BLaER1 (cell line): ENCODE measurements around the gene FUCA1.
"Not testable (repeated sequence)": the region's sequence is repeated elsewhere in the genome, so short reads cannot be mapped to it uniquely, and the experiment has no call there.

Source experiments
- H3K27ac ChIP-seq: shearing (Covaris generic); formaldehyde crosslinking; 2 replicates; pipeline ENCODE4 v1.8.1; 2022
- H3K27me3 ChIP-seq: shearing (Covaris generic); formaldehyde crosslinking; 2 replicates; pipeline ENCODE4 v1.8.1; 2022
- H3K36me3 ChIP-seq: shearing (Covaris generic); formaldehyde crosslinking; 2 replicates; pipeline ENCODE4 v1.8.1; 2022
- H3K4me1 ChIP-seq: shearing (Covaris generic); formaldehyde crosslinking; 2 replicates; pipeline ENCODE4 v1.8.1; 2022
- H3K4me2 ChIP-seq: shearing (Covaris generic); formaldehyde crosslinking; 2 replicates; pipeline ENCODE4 v1.8.1; 2022
- H3K4me3 ChIP-seq: shearing (Covaris generic); formaldehyde crosslinking; 2 replicates; pipeline ENCODE4 v1.8.1; 2022
- H3K9ac ChIP-seq: shearing (Covaris generic); formaldehyde crosslinking; 2 replicates; pipeline ENCODE4 v1.8.1; 2022
- H3K9me3 ChIP-seq: shearing (Covaris generic); formaldehyde crosslinking; 2 replicates; pipeline ENCODE4 v1.8.1; 2022
- H4K20me1 ChIP-seq: shearing (Covaris generic); formaldehyde crosslinking; 2 replicates; pipeline ENCODE4 v1.8.1; 2022
- Cebpa-rat ChIP-seq: shearing (Covaris generic); IDR thresholded peaks from 2 replicates; pipeline ENCODE4 v1.8.1; 2022

Gene FUCA1

GRCh38 chr1:23845163-23845562, 22.9 kb downstream of the FUCA1 start:
- H3K4me3 ChIP-seq, result no peak overlapping the region
- TF ChIP-seq Cebpa-rat, result no peak
- no peaks in the 10 kb centered on the region for H3K4me1 ChIP-seq
- no peak overlapping the region for H3K27ac ChIP-seq
- no peak overlapping the region for H3K4me2 ChIP-seq
- H3K9me3 ChIP-seq, result peaks cover 12% of the 10 kb centered on the region; the same call in 1 of the 2 replicates
- no peaks in the 10 kb centered on the region for H3K27me3 ChIP-seq
- peaks cover 49% of the 10 kb centered on the region for H3K36me3 ChIP-seq
- H3K9ac ChIP-seq, result no peak overlapping the region
- no peaks in the 10 kb centered on the region for H4K20me1 ChIP-seq

- H3K27ac ChIP-seq, result no peak overlapping the region
- no peak overlapping the region for H3K4me3 ChIP-seq
- no peaks in the 10 kb centered on the region for H3K27me3 ChIP-seq
- 0 out of 2 replicates have a peak, but pooled peaks cover 4% of the 10 kb centered on the region for H3K4me1 ChIP-seq
- peaks cover 42% of the 10 kb centered on the region for H3K36me3 ChIP-seq
- H3K9ac ChIP-seq, result no peak overlapping the region
- no peaks in the 10 kb centered on the region for H4K20me1 ChIP-seq
- no peak overlapping the region for H3K4me2 ChIP-seq
- TF ChIP-seq Cebpa-rat, result no peak
- peaks cover 12% of the 10 kb centered on the region; the same call in 1 of the 2 replicates for H3K9me3 ChIP-seq
Observed at GRCh38 chr1:23843644-23844043, 24.4 kb downstream of the FUCA1 start.

GRCh38 chr1:23838401-23838866, 29.7 kb downstream of the FUCA1 start:
- no peaks in the 10 kb centered on the region for H3K9me3 ChIP-seq
- no peak overlapping the region for H3K27ac ChIP-seq
- no peaks in the 10 kb centered on the region for H3K27me3 ChIP-seq
- peak overlapping the region; percentile 26; the same call in 1 of the 2 replicates for H3K4me3 ChIP-seq
- H3K4me1 ChIP-seq, result peaks cover 12% of the 10 kb centered on the region
- H3K4me2 ChIP-seq, result peak overlapping the region; percentile 66
- no peak for TF ChIP-seq Cebpa-rat
- no peaks in the 10 kb centered on the region for H4K20me1 ChIP-seq
- no peak overlapping the region for H3K9ac ChIP-seq
- no peaks in the 10 kb centered on the region for H3K36me3 ChIP-seq

- Histone ChIP-seq H3K4me2 (peak overlapping the region; percentile 66), H3K4me1 (peaks cover 12% of the 10 kb centered on the region), H3K9me3 (no peaks in the 10 kb centered on the region), H3K9ac (no peak overlapping the region), H3K4me3 (no peak overlapping the region), H3K27ac (no peak overlapping the region), H3K36me3 (no peaks in the 10 kb centered on the region), H4K20me1 (no peaks in the 10 kb centered on the region), H3K27me3 (no peaks in the 10 kb centered on the region)
- no peak for TF ChIP-seq Cebpa-rat
Observed at GRCh38 chr1:23837908-23838307, 30.2 kb downstream of the FUCA1 start.

GRCh38 chr1:23836037-23836436, 32.1 kb downstream of the FUCA1 start:
- Histone ChIP-seq H3K27me3 (no peaks in the 10 kb centered on the region), H3K4me3 (no peak overlapping the region), H4K20me1 (no peaks in the 10 kb centered on the region), H3K4me2 (no peak overlapping the region), H3K36me3 (no peaks in the 10 kb centered on the region), H3K9ac (no peak overlapping the region), H3K4me1 (peaks cover 12% of the 10 kb centered on the region), H3K27ac (no peak overlapping the region), H3K9me3 (no peaks in the 10 kb centered on the region)
- TF ChIP-seq Cebpa-rat, result no peak

- not testable (repeated sequence) for H3K4me2 ChIP-seq, H3K27ac ChIP-seq, H4K20me1 ChIP-seq
Observed at GRCh38 chr1:23834156-23834555, 33.9 kb downstream of the FUCA1 start.

GRCh38 chr1:23827717-23828116, 40.4 kb downstream of the FUCA1 start:
- Histone ChIP-seq H3K9ac (no peak overlapping the region), H3K27me3 (no peaks in the 10 kb centered on the region), H3K4me3 (no peak overlapping the region), H3K27ac (no peak overlapping the region), H3K4me2 (no peak overlapping the region), H3K36me3 (no peaks in the 10 kb centered on the region), H3K4me1 (peaks cover 25% of the 10 kb centered on the region), H3K9me3 (no peaks in the 10 kb centered on the region), H4K20me1 (no peaks in the 10 kb centered on the region)
- no peak for TF ChIP-seq Cebpa-rat

More at GRCh38 chr1:23834156-23834555, 33.9 kb downstream of the FUCA1 start:
- H3K27me3 ChIP-seq, H3K4me3 ChIP-seq, H3K9me3 ChIP-seq, H3K9ac ChIP-seq, H3K36me3 ChIP-seq: not testable (repeated sequence)
- peaks cover 12% of the 10 kb centered on the region for H3K4me1 ChIP-seq

GRCh38 chr1:23826590-23826989, 41.5 kb downstream of the FUCA1 start:
- peaks cover 25% of the 10 kb centered on the region for H3K4me1 ChIP-seq
- not testable (repeated sequence) for H3K27ac ChIP-seq, H3K4me3 ChIP-seq, H3K9ac ChIP-seq, H3K9me3 ChIP-seq, H3K27me3 ChIP-seq, H3K36me3 ChIP-seq, H3K4me2 ChIP-seq, H4K20me1 ChIP-seq

- Histone ChIP-seq H4K20me1 (no peaks in the 10 kb centered on the region), H3K4me1 (peaks cover 25% of the 10 kb centered on the region), H3K9ac (peak overlapping the region; percentile 99), H3K27ac (peak overlapping the region; percentile 98), H3K36me3 (no peaks in the 10 kb centered on the region), H3K9me3 (no peaks in the 10 kb centered on the region), H3K27me3 (no peaks in the 10 kb centered on the region), H3K4me3 (peak overlapping the region; percentile 99), H3K4me2 (peak overlapping the region; percentile 76)
- TF ChIP-seq Cebpa-rat, result no peak
Observed at GRCh38 chr1:23825762-23826522, 42.1 kb downstream of the FUCA1 start.

- Histone ChIP-seq H4K20me1 (no peaks in the 10 kb centered on the region), H3K9ac (peak within 1 kb of the TSS; percentile 99), H3K4me2 (peak within 1 kb of the TSS; percentile 76), H3K4me3 (peak within 1 kb of the TSS; percentile 99), H3K27ac (peak within 1 kb of the TSS; percentile 98), H3K36me3 (peaks cover 2% of the 10 kb centered on the region), H3K27me3 (no peaks in the 10 kb centered on the region), H3K4me1 (peaks cover 25% of the 10 kb centered on the region), H3K9me3 (no peaks in the 10 kb centered on the region)
- TF ChIP-seq Cebpa-rat, result no peak
Observed at GRCh38 chr1:23825076-23825761, 42.9 kb downstream of the FUCA1 start, which contains the start of gene HMGCL. Gene HMGCL, minus strand, starts transcription at chr1:23825429. Its CDS starts 14 bp downstream, at chr1:23825415.
